GM23338 (cell line): ENCODE data around the gene CEP131. TPM values are rescaled to one million over a fixed set of nuclear protein-coding genes. Genes with fewer than 3 reads are reported as not detected.

Experiments
- ATAC-seq: fragments of 200-7000 bp; cut with Tn5 transposase; 3 replicates; pipeline ENCODE4 v1.9.1; 2020
- DNase-seq: peaks from one replicate; pipeline ENCODE4 v3.0.0-alpha.2; 2015; ENCODE audit warnings: low spot score
- H2AFZ ChIP-seq: fragments of 200-600 bp; sonication (generic); 2 replicates; pipeline ENCODE4 v1.8.0; 2016; ENCODE audit warnings: antibody characterized with exemption, mild to moderate bottlenecking, moderate library complexity
- H3F3A ChIP-seq: fragments of 200-600 bp; sonication (generic); replicated peaks from 2 replicates; pipeline ENCODE4 v1.8.0; 2017; ENCODE audit warnings: antibody characterized with exemption, mixed run types, low read depth
- H3K27ac ChIP-seq: fragments of 200-600 bp; sonication (generic); 2 replicates; pipeline ENCODE4 v1.6.1; 2016; ENCODE audit warnings: low read depth
- H3K27me3 ChIP-seq: fragments of 200-600 bp; sonication (generic); 2 replicates; pipeline ENCODE4 v1.8.0; 2016; ENCODE audit warnings: mild to moderate bottlenecking, mixed run types, moderate library complexity; ENCODE audit not compliant: insufficient read depth
- H3K36me3 ChIP-seq: fragments of 200-600 bp; sonication (generic); 2 replicates; pipeline ENCODE4 v1.8.0; 2016; ENCODE audit warnings: mild to moderate bottlenecking; ENCODE audit not compliant: insufficient read depth
- H3K4me1 ChIP-seq: fragments of 200-600 bp; sonication (generic); 2 replicates; pipeline ENCODE4 v1.8.0; 2016; ENCODE audit warnings: mild to moderate bottlenecking, moderate library complexity; ENCODE audit not compliant: insufficient read depth
- H3K4me2 ChIP-seq: fragments of 200-600 bp; sonication (generic); 2 replicates; pipeline ENCODE4 v1.7.1; 2017; ENCODE audit warnings: mixed run types
- H3K4me3 ChIP-seq: fragments of 200-600 bp; sonication (generic); 2 replicates; pipeline ENCODE4 v1.6.1; 2016; ENCODE audit warnings: mixed run types
- H3K79me2 ChIP-seq: fragments of 200-600 bp; sonication (generic); replicated peaks from 2 replicates; pipeline ENCODE4 v1.8.0; 2017; ENCODE audit warnings: mild to moderate bottlenecking; ENCODE audit not compliant: insufficient read depth
- H3K9me2 ChIP-seq: fragments of 200-600 bp; sonication (generic); 2 replicates; pipeline ENCODE4 v1.8.0; 2017; ENCODE audit not compliant: insufficient read depth
- H4K20me1 ChIP-seq: fragments of 200-600 bp; sonication (generic); replicated peaks from 2 replicates; pipeline ENCODE4 v1.8.0; 2017; ENCODE audit warnings: mild to moderate bottlenecking; ENCODE audit not compliant: insufficient read depth
- H3K27ac Mint-ChIP-seq: 2 replicates; pipeline ENCODE4 v1.8.0; 2020; ENCODE audit warnings: inconsistent platforms, mild to moderate bottlenecking, moderate library complexity, mixed read lengths
- H3K27me3 Mint-ChIP-seq: 3 replicates; pipeline ENCODE4 v1.8.0; 2022; ENCODE audit warnings: low read depth, mild to moderate bottlenecking, moderate library complexity, mixed read lengths, inconsistent platforms; ENCODE audit not compliant: insufficient read depth, poor library complexity
- H3K36me3 Mint-ChIP-seq: 3 replicates; pipeline ENCODE4 v1.8.0; 2021; ENCODE audit warnings: low read depth, mild to moderate bottlenecking, inconsistent platforms, moderate library complexity, mixed read lengths
- H3K4me1 Mint-ChIP-seq: 3 replicates; pipeline ENCODE4 v1.8.0; 2020; ENCODE audit warnings: mild to moderate bottlenecking, inconsistent platforms, mixed read lengths
- H3K4me3 Mint-ChIP-seq: 3 replicates; pipeline ENCODE4 v1.8.0; 2021; ENCODE audit warnings: moderate library complexity, mild to moderate bottlenecking, inconsistent platforms, mixed read lengths
- H3K9me3 Mint-ChIP-seq: 3 replicates; pipeline ENCODE4 v1.8.0; 2020; ENCODE audit warnings: moderate library complexity, mild to moderate bottlenecking, inconsistent platforms, mixed read lengths
- CREB1 ChIP-seq: fragments of 250-450 bp; sonication (Bioruptor Pico); IDR thresholded peaks from 2 replicates; pipeline ENCODE4 v1.5.0; 2020; ENCODE audit warnings: low read depth, mild to moderate bottlenecking, moderate library complexity
- CTCF ChIP-seq, 2 experiments: fragments of 200-600 bp in 1 of 2; sonication (generic) in 1 of 2; conservative IDR thresholded peaks; 2 replicates each; pipeline versions ENCODE4 v1.5.1 to v1.6.1; 2016 to 2017; ENCODE audit warnings: antibody characterized with exemption in 2 of 2, low read depth in 2 of 2, mild to moderate bottlenecking in 2 of 2, moderate library complexity in 1 of 2
- NANOG ChIP-seq: IDR thresholded peaks from 2 replicates; pipeline ENCODE4 v1.6.1; 2016; ENCODE audit warnings: antibody characterized with exemption, borderline replicate concordance
- POLR2AphosphoS5 ChIP-seq: IDR thresholded peaks from 2 replicates; pipeline ENCODE4 v1.6.1; 2016; ENCODE audit warnings: antibody characterized with exemption, low read depth
- REST ChIP-seq: IDR thresholded peaks from one replicate; pipeline ENCODE4 v1.6.1; 2018; ENCODE audit warnings: antibody characterized with exemption; ENCODE audit not compliant: unreplicated experiment
- STAT1 ChIP-seq: IDR thresholded peaks from one replicate; pipeline ENCODE4 v1.6.1; 2016; ENCODE audit warnings: antibody characterized with exemption; ENCODE audit not compliant: unreplicated experiment
- polyA plus RNA-seq: library from polyadenylated mRNA; unstranded; fragments of >200 nt; fragmentation: Nextera tagmentation; extraction: Ambion mirVana; gene quantifications from 2 replicates; pipeline ENCODE4 v1.2.1, GENCODE V29; 2016
- total RNA-seq: library from RNA; depleted of rRNA; stranded (reverse); fragments of >200 nt; shearing (Covaris generic); gene quantifications from 2 replicates; pipeline ENCODE4 v1.2.3, GENCODE V29; 2014
- TF ChIP-seq, protein P1 (sequence below): IDR thresholded peaks from 2 replicates; pipeline ENCODE4 v1.6.1; 2016; ENCODE audit warnings: antibody characterized with exemption

Gene CEP131
- total and polyA plus RNA-seq, 2 experiments from 2014 or later, result 26.8 to 35.5 TPM

DNA sequence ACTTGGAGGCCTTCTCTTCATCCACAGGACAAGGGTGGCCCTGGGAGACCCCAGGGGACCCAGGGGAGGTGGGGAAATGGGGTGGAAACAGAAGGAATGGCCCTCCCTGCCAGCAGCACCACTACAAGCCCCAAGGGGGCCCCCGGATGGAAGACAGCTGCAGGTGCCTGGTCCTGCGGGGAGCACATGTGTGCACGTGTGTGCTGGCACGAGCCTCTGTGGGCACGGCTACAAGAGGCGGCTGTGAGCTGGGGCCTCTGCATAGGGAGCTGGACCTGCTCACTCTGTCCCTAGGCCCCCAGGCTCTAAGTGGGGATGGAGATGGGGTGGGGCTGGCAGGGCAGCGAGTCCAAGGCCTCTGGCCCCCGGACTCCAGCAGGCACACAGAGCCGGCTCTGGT, 43.5 kb downstream of the CEP131 start:
- no peaks in the 10 kb centered on the region for H3K4me1 ChIP-seq
- no peak for DNase-seq
- H3K4me3 Mint-ChIP-seq, result no peak overlapping the region
- H3K4me2 ChIP-seq, result no peak overlapping the region
- no peaks in the 10 kb centered on the region for H3K36me3 Mint-ChIP-seq
- H3K36me3 ChIP-seq, result no peaks in the 10 kb centered on the region
- no peak overlapping the region for H3K4me3 ChIP-seq
- no peak overlapping the region for H2AFZ ChIP-seq
- no peak overlapping the region for H3K27ac Mint-ChIP-seq
- H3K9me2 ChIP-seq, result no peaks in the 10 kb centered on the region
- H3K27me3 Mint-ChIP-seq, result peaks cover 5% of the 10 kb centered on the region
- TF ChIP-seq POLR2AphosphoS5 (no peak), STAT1 (no peak), REST (no peak), CTCF (conservative IDR thresholded peaks at IDR 0.05; ENCODE audit: low read depth in 2 of 2) (no peak), NANOG (no peak), CREB1 (CRISPR knock-in tag) (no peak)
- TF ChIP-seq, protein P1, sequence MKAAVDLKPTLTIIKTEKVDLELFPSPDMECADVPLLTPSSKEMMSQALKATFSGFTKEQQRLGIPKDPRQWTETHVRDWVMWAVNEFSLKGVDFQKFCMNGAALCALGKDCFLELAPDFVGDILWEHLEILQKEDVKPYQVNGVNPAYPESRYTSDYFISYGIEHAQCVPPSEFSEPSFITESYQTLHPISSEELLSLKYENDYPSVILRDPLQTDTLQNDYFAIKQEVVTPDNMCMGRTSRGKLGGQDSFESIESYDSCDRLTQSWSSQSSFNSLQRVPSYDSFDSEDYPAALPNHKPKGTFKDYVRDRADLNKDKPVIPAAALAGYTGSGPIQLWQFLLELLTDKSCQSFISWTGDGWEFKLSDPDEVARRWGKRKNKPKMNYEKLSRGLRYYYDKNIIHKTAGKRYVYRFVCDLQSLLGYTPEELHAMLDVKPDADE, result no peak
- no peaks in the 10 kb centered on the region for H3F3A ChIP-seq
- H4K20me1 ChIP-seq, result no peaks in the 10 kb centered on the region
- H3K9me3 Mint-ChIP-seq, result no peaks in the 10 kb centered on the region; the same call in 2 of the 3 replicates
- H3K27ac ChIP-seq, result no peak overlapping the region
- H3K27me3 ChIP-seq, result no peaks in the 10 kb centered on the region
- no peak for ATAC-seq
- H3K4me1 Mint-ChIP-seq, result no peaks in the 10 kb centered on the region
- no peaks in the 10 kb centered on the region for H3K79me2 ChIP-seq

DNA sequence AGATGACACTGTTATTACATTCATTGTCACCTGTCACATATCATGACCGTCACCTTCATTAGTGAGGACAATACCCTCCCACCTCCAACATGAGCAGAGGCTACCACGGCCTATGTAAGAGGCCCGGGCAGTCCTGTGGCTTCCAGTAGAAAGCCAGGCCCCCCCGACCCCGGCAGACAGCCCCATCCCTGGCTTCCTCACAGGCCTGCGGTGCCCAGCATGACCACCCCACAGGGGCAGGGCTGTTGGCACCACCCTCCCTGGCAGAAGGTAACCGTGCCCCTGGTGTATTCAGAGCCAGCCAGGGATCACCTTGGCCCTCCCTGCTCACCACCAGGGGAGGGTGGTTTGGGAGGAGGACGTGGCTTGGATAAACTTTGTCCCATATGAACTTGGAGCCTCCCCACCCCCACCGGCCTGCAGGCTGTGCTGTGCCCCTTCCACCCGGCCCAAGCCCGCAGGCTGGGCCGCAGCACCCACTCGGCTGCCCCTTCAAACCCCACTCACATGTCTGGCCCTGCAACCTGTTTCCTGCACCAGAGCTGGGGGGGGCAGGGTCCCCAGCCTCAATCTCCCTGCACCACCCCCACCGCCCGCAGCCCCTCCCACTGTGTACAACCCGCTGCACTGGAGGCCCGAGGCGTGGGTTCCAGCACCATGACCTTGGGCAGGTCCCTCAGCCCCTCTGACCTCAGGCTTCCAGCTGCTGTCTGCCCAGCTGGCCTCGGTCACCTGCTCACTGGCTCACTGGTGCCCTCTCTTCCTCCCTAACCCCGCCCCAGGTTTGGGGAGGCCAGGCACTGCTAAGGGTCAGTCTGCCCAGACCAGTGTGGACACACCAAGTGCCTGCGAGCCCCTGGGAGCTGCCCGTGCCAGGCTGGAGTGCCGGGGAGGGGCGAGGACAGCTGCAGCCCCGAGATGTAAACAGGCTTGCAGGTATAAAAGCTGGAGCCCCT, 44.4 kb downstream of the CEP131 start:
- Mint-ChIP-seq H3K27ac (no peak overlapping the region), H3K4me3 (no peak overlapping the region), H3K9me3 (no peaks in the 10 kb centered on the region), H3K36me3 (no peaks in the 10 kb centered on the region), H3K27me3 (peaks cover 6% of the 10 kb centered on the region), H3K4me1 (no peaks in the 10 kb centered on the region)
- DNase-seq (no peak), ATAC-seq (no peak)
- TF ChIP-seq CREB1 (CRISPR knock-in tag) (no peak), NANOG (no peak)
- TF ChIP-seq, protein P1, result no peak
- Histone ChIP-seq H3K79me2 (no peaks in the 10 kb centered on the region), H3K4me1 (no peaks in the 10 kb centered on the region), H4K20me1 (no peaks in the 10 kb centered on the region), H3F3A (no peaks in the 10 kb centered on the region), H3K4me2 (no peak overlapping the region), H3K27me3 (no peaks in the 10 kb centered on the region), H3K36me3 (no peaks in the 10 kb centered on the region), H3K9me2 (no peaks in the 10 kb centered on the region), H2AFZ (no peak overlapping the region), H3K27ac (no peak overlapping the region), H3K4me3 (no peak overlapping the region)
